Measurements from ENCODE around the gene VAT1L. TPM values are rescaled to one million over a fixed set of nuclear protein-coding genes. Genes with fewer than 3 reads are reported as not detected.

The VAT1L gene
- total RNA-seq, 2 experiments from 2014 or later: not detected

GRCh38 chr16:77748421-77749005 lies 39.9 kb upstream of the VAT1L start:
- no peak for DNase-seq
- ATAC-seq: no peak
- Mint-ChIP-seq H3K36me3 (ENCODE audit: low read depth) (no peaks in the 10 kb centered on the region), H3K4me3 (no peak overlapping the region), H3K27ac (no peak overlapping the region), H3K27me3 (peaks cover 18% of the 10 kb centered on the region), H3K4me1 (ENCODE audit: low read depth) (no peaks in the 10 kb centered on the region), H3K9me3 (no peaks in the 10 kb centered on the region)
- CTCF ChIA-PET: interaction anchor here (1.0 kb wide), 1 partner anchor 12 kb away, joined by 3 read pairs; no protein-coding TSS in a partner anchor
- POLR2A ChIA-PET: no interaction called here
- intact Hi-C loops (cut with micrococcal nuclease): no loop called here
- TF ChIP-seq CTCF (IDR thresholded peaks at IDR 0.05): no peak

- no peaks in the 10 kb centered on the region for H3K9me3 Mint-ChIP-seq
- ChIA-PET CTCF (no interaction called here), POLR2A (no interaction called here)
- no peaks in the 10 kb centered on the region for H3K36me3 Mint-ChIP-seq (ENCODE audit: low read depth)
- H3K27me3 Mint-ChIP-seq: peaks cover 21% of the 10 kb centered on the region
- intact Hi-C loops (cut with micrococcal nuclease): no loop called here
- ATAC-seq (no peak), DNase-seq (no peak)
- no peak overlapping the region for H3K27ac Mint-ChIP-seq
- no peak overlapping the region for H3K4me3 Mint-ChIP-seq
- H3K4me1 Mint-ChIP-seq (ENCODE audit: low read depth): no peaks in the 10 kb centered on the region
- TF ChIP-seq CTCF (IDR thresholded peaks at IDR 0.05): no peak
Measured at GRCh38 chr16:77749415-77749814, 38.9 kb upstream of the VAT1L start.

- ChIA-PET CTCF (no interaction called here), POLR2A (no interaction called here)
- peaks cover 15% of the 10 kb centered on the region for H3K27me3 Mint-ChIP-seq
- intact Hi-C loops (cut with micrococcal nuclease): no loop called here
- no peak for DNase-seq
- no peaks in the 10 kb centered on the region for H3K9me3 Mint-ChIP-seq
- no peak overlapping the region for H3K27ac Mint-ChIP-seq
- H3K4me1 Mint-ChIP-seq (ENCODE audit: low read depth): no peaks in the 10 kb centered on the region
- H3K36me3 Mint-ChIP-seq (ENCODE audit: low read depth): no peaks in the 10 kb centered on the region
- no peak for ATAC-seq
- TF ChIP-seq CTCF (IDR thresholded peaks at IDR 0.05): no peak
- no peak overlapping the region for H3K4me3 Mint-ChIP-seq
Measured at GRCh38 chr16:77758046-77758445, 30.3 kb upstream of the VAT1L start.

GRCh38 chr16:77758508-77758907 lies 29.9 kb upstream of the VAT1L start:
- H3K4me3 Mint-ChIP-seq: no peak overlapping the region
- H3K4me1 Mint-ChIP-seq (ENCODE audit: low read depth): no peaks in the 10 kb centered on the region
- no peaks in the 10 kb centered on the region for H3K36me3 Mint-ChIP-seq (ENCODE audit: low read depth)
- CTCF ChIA-PET: no interaction called here
- ATAC-seq (no peak), DNase-seq (no peak)
- H3K9me3 Mint-ChIP-seq: no peaks in the 10 kb centered on the region
- no peak overlapping the region for H3K27ac Mint-ChIP-seq
- H3K27me3 Mint-ChIP-seq: peaks cover 12% of the 10 kb centered on the region
- intact Hi-C loops (cut with micrococcal nuclease): no loop called here
- POLR2A ChIA-PET: no interaction called here
- TF ChIP-seq CTCF (IDR thresholded peaks at IDR 0.05): no peak

- intact Hi-C loops (cut with micrococcal nuclease): no loop called here
- peaks cover 9% of the 10 kb centered on the region for H3K27me3 Mint-ChIP-seq
- ATAC-seq (no peak), DNase-seq (no peak)
- no peak for TF ChIP-seq CTCF (IDR thresholded peaks at IDR 0.05)
- H3K4me3 Mint-ChIP-seq: no peak overlapping the region
- H3K4me1 Mint-ChIP-seq (ENCODE audit: low read depth): no peaks in the 10 kb centered on the region
- ChIA-PET CTCF (no interaction called here), POLR2A (no interaction called here)
- H3K9me3 Mint-ChIP-seq: no peaks in the 10 kb centered on the region
- H3K27ac Mint-ChIP-seq: no peak overlapping the region
- no peaks in the 10 kb centered on the region for H3K36me3 Mint-ChIP-seq (ENCODE audit: low read depth)
Measured at GRCh38 chr16:77759201-77759600, 29.2 kb upstream of the VAT1L start.

Data from activated CD8-positive, alpha-beta T cell treated with anti-CD3 and anti-CD28 coated beads for 36 hours (primary cell).